C4-2B (cell line): ENCODE data around the gene FAXDC2.
A peak's percentile ranks its signal among the peaks of the same experiment; 100 is the strongest.

Experiments used
- ZFX ChIP-seq: fragments of 450-650 bp; IDR thresholded peaks from 2 replicates; pipeline ENCODE4 v1.6.1; 2017
- TF ChIP-seq, protein P1 (sequence below): fragments of 450-650 bp; conservative IDR thresholded peaks from 2 replicates; pipeline ENCODE4 v1.5.1; 2017; ENCODE audit warnings: mild to moderate bottlenecking

DNA sequence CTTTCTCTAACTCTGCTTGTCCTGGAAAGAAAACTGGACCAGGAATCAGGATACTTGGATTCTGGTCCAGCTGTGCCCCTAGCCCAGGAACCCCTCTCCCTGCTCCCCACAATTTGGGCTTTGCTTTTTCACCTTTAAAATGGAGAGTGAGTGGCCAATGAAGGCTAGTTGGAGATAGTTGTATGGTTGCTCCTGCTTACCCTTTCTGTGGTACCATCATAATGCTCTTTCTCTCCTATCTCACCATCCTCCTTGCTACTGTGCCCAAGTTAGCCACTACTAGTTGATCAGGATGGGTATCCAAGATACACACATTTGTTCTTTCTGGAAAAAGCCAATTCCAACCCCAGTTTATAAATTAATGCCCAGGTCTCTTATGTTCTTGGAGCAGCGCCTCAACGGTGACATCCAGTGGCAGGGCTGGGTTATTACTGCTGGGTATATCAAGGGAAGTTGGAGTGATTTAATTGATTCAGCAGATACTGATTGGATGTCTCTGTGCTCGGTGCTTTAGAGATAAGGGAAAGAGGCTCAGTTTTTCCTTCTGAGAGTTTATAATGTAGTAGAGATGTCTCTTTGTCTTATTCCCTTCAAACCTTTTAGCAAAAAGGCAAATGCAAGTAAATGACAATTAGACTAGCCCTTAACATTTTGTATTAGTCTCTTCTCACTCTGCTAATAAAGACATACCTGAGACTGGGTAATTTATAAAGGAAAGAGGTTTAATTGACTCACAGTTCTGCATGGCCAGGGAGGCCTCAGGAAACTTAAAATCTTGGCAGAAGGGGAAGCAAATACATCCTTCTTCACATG, 38.5 kb downstream of the FAXDC2 start:
- TF ChIP-seq, protein P1, sequence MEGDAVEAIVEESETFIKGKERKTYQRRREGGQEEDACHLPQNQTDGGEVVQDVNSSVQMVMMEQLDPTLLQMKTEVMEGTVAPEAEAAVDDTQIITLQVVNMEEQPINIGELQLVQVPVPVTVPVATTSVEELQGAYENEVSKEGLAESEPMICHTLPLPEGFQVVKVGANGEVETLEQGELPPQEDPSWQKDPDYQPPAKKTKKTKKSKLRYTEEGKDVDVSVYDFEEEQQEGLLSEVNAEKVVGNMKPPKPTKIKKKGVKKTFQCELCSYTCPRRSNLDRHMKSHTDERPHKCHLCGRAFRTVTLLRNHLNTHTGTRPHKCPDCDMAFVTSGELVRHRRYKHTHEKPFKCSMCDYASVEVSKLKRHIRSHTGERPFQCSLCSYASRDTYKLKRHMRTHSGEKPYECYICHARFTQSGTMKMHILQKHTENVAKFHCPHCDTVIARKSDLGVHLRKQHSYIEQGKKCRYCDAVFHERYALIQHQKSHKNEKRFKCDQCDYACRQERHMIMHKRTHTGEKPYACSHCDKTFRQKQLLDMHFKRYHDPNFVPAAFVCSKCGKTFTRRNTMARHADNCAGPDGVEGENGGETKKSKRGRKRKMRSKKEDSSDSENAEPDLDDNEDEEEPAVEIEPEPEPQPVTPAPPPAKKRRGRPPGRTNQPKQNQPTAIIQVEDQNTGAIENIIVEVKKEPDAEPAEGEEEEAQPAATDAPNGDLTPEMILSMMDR = peak; percentile 97
- no peak for TF ChIP-seq ZFX
